PFSK-1 (cell line): ENCODE measurements around the gene MBD2.

Experiments
- FOXP2 ChIP-seq: optimal IDR thresholded peaks from 2 replicates; pipeline ENCODE3; 2011; ENCODE audit warnings: borderline replicate concordance, control low read depth, inconsistent platforms; ENCODE audit not compliant: insufficient read depth; ENCODE audit errors: extremely low read length, extremely low read depth
- POLR2AphosphoS5 ChIP-seq: IDR thresholded peaks from 2 replicates; pipeline ENCODE4 v1.6.1; 2012; ENCODE audit warnings: low read depth, mild to moderate bottlenecking, control low read depth, low read length, moderate library complexity
- REST ChIP-seq, 2 experiments: IDR thresholded peaks; 2 replicates each; pipeline versions ENCODE4 v1.6.1 to v1.8.0; 2011 to 2012; ENCODE audit warnings: low read depth in 2 of 2, low read length in 2 of 2, control low read depth in 1 of 2, inconsistent platforms in 1 of 2, mild to moderate bottlenecking in 1 of 2, moderate library complexity in 1 of 2; ENCODE audit not compliant: insufficient read depth in 1 of 2
- SIN3A ChIP-seq: IDR thresholded peaks from 2 replicates; pipeline ENCODE4 v1.6.1; 2012; ENCODE audit warnings: mild to moderate bottlenecking, low read length, moderate library complexity, borderline replicate concordance; ENCODE audit not compliant: insufficient read depth
- TAF1 ChIP-seq: IDR thresholded peaks from 2 replicates; pipeline ENCODE4 v1.6.1; 2012; ENCODE audit warnings: low read length, control low read depth, borderline replicate concordance; ENCODE audit not compliant: insufficient read depth

MBD2 gene

DNA sequence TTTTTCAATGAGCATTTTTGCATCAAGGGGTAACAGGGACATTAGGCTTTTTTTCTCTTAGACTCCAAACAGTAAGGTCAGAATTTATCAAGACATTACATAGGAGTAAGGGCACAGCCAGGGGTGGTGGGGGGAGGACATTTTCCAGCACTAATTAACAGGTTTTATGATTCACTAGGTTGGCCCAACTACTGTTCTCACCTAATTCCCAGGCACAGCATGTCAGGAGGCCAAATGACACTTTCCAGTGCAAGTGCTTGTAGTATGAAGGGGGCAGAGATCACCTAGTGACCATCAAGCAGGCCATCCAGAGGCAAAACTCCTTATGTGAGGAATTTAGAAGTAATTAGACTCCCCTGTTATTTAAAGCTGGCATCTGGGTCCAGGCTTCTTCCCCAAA is 3.9 kb upstream of the MBD2 start:
- TF ChIP-seq FOXP2 (no peak), SIN3A (no peak), REST (IDR thresholded peaks at IDR 0.05; ENCODE audit: insufficient read depth in 1 of 2, low read depth in 2 of 2, low read length in 2 of 2) (no peak), POLR2AphosphoS5 (no peak), TAF1 (no peak)

DNA sequence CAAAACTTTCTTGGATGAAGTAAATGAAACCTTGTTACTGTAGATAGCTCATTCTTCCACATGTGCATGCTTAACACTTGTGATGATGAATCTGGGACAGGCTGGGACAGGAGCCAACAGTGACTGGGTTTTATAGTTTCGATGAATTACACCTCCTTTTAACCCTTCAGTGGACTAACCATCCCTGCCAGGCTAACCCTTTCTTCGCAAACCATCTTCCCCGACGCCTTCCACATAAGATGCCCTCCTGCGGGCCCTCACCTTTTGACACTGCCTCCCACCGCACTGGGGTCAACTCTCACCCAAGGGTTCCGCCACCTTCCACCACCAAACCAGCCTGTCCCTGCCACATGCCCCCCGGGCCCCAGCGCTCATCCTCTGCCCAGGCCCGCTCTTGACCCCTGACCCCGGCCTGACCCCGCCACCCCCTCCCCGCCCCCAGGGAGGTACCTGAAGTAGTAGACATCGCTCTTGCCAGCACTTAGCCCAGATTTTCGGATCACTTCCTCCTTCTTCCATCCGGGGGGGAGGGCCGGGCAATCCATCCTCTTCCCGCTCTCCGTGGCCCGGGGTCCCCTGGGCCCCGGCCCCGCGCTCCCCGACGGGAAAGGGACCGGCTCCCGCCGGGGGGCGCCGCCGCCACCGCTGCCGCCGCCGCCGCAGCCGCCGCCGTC is 764 bp downstream of the MBD2 start:
- TF ChIP-seq SIN3A (no peak), FOXP2 (peak; percentile 8)

- TF ChIP-seq SIN3A = no peak
- no peak for TF ChIP-seq TAF1
- no peak for TF ChIP-seq FOXP2
- TF ChIP-seq REST (IDR thresholded peaks at IDR 0.05; ENCODE audit: insufficient read depth in 1 of 2, low read depth in 2 of 2, low read length in 2 of 2) = no peak
- no peak for TF ChIP-seq POLR2AphosphoS5
Measured at GRCh38 chr18:54222922-54223567, 1.4 kb downstream of the MBD2 start.

DNA sequence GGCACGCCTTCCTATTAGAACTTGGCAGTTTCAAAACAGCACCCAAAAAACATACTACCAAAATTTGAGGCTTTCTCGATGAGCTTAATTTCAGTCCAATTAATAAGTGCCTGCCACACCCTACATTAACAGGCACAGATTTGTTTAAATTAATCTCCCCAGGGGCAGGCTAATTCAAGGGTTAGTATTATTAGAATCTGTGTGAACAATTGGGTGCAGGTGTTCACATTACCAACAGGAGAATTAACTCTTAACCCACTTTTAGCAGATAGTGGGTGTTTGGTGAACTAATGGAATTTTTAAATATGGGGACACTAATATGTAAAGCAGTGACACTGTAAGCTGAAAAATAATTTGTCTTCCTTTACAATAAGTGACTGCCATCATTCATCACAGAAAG is 4.1 kb downstream of the MBD2 start:
- TF ChIP-seq REST (IDR thresholded peaks at IDR 0.05; ENCODE audit: insufficient read depth in 1 of 2, low read depth in 2 of 2, low read length in 2 of 2) (no peak), SIN3A (no peak), POLR2AphosphoS5 (no peak), TAF1 (no peak), FOXP2 (no peak)

- no peak for TF ChIP-seq POLR2AphosphoS5
- TF ChIP-seq REST (IDR thresholded peaks at IDR 0.05; ENCODE audit: insufficient read depth in 1 of 2, low read depth in 2 of 2, low read length in 2 of 2) = no peak
- TF ChIP-seq FOXP2 = no peak
- TF ChIP-seq SIN3A = no peak
- no peak for TF ChIP-seq TAF1
Measured at GRCh38 chr18:54218299-54218698, 6.2 kb downstream of the MBD2 start.
